Fibroblast of mammary gland (primary cell): ENCODE data around the gene SLIT1.

ENCODE experiments used
- DNase-seq: peaks from one replicate; pipeline ENCODE4 v3.0.0-alpha.2; 2010; ENCODE audit warnings: low read depth
- H3K4me3 ChIP-seq: 2 replicates; pipeline ENCODE4 v1.5.1; 2011; ENCODE audit warnings: low read depth, mild to moderate bottlenecking, low read length, moderate library complexity; ENCODE audit not compliant: control insufficient read depth
- CTCF ChIP-seq: conservative IDR thresholded peaks from 2 replicates; pipeline ENCODE4 v1.5.1; 2011; ENCODE audit warnings: low read depth, low read length, inconsistent platforms; ENCODE audit not compliant: control insufficient read depth, insufficient read depth

Gene SLIT1

DNA sequence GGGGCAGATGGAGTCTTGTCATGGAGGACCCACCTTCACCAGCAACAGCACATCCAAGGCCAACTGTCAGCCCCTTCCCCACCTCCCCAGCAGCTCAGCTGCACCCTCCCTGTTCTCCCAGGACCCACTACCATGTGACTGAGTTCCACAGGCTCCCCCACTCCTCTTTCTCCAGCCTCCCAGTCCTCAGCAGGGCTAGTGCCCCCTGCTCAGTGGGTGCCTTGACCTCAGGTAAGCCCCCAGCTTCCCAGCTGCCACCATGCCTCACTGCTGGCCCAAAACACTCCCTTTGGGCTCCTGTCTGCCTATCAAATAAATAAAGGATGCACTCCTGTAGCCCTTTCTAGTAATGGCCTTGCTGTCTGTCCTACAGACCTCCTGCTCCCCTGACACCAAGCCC lies 174.4 kb downstream of the SLIT1 start:
- TF ChIP-seq CTCF: no peak
- DNase-seq: no peak
- no peak overlapping the region for H3K4me3 ChIP-seq

DNA sequence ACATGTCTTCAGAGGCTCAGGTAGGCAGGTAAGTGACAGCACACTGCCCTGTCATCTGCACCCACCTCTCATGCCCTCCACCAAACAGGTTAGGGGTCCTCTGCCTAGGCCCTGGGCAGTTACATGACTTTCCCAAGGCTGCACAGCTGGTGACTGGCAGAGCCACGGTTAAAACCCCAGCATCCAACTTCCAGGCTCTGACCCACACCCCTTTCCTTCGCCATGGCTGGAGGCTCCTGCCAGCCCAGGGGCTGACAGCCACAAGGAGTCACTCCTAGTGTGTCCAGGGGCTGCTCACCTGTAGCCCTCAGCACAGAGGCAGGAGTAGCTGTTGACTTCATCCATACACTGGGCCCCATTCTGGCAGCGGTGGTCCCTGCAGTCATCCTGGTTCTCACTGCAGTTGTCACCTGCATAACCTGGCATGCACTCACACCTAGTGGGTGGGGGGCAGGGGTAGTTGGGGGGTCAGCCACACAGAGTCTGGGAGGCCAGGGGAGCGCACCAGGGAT lies 175.0 kb downstream of the SLIT1 start:
- TF ChIP-seq CTCF: no peak
- no peak for DNase-seq
- H3K4me3 ChIP-seq: no peak overlapping the region

- TF ChIP-seq CTCF: no peak
- no peak for DNase-seq
- no peak overlapping the region for H3K4me3 ChIP-seq
Measured at GRCh38 chr10:97007417-97007816, 178.3 kb downstream of the SLIT1 start.

DNA sequence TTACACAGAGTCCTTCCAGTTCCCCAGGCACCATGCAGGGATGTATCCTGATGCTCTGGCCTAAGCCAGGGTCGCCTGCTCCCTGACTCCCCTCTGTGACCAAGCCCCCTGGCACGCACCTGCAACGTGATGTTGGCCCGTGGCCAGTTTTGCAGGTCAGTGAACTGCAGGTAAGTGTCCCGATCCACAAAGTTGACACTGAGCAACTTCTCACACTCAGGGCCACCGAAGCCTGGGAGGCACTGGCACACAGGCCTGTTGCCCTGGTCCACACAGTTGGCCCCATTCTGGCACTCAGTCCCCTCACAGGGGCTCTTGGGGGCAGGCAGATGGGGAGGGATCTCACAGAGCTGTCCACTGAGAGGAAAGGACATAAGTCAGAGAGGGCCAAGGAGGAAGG lies 179.4 kb downstream of the SLIT1 start:
- no peak for TF ChIP-seq CTCF

DNA sequence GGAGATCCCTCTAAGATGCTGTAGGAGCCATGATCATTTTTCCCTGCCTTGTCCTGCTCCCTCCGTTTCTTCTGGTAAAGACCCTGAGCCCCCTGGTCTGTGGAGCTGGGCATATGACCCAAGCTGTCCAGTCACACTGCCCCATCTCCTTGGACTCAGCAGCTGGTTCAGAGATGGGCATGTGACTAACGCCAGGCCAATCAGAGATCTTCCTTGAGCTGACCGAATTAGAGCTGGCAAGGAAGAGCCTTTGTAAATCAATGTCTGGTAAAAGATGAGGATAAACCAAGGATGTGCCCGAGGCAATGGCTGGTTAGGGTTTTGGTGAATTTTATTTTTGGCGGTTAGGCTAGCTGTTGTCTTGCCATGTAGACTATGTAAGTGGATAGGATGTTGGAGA lies 180.4 kb downstream of the SLIT1 start:
- no peak for DNase-seq
- no peak for TF ChIP-seq CTCF
- no peak overlapping the region for H3K4me3 ChIP-seq

More for the DNA sequence above, 179.4 kb downstream of the SLIT1 start:
- no peak overlapping the region for H3K4me3 ChIP-seq
- no peak for DNase-seq

- no peak for TF ChIP-seq CTCF
- no peak overlapping the region for H3K4me3 ChIP-seq
- no peak for DNase-seq
Measured at GRCh38 chr10:97004591-97004990, 181.2 kb downstream of the SLIT1 start.

- no peak for TF ChIP-seq CTCF
- H3K4me3 ChIP-seq: no peak overlapping the region
- no peak for DNase-seq
Measured at GRCh38 chr10:97003804-97004201, 182.0 kb downstream of the SLIT1 start.
